ENCODE data around the gene MAD1L1. TPM values are rescaled to one million over a fixed set of nuclear protein-coding genes. Genes with fewer than 3 reads are reported as not detected.

Gene MAD1L1
- total and polyA plus RNA-seq, 2 donors (not counting 3 experiments of a cell fraction or from before 2014, with no cell fraction given), result 34.1 to 42.3 TPM

- POLR2A ChIA-PET, result no interaction called here
- Histone ChIP-seq H3K9ac (replicated peaks; ENCODE audit: extremely low read depth, insufficient read depth, low read length) (no peak overlapping the region), H3K4me2 (ENCODE audit: insufficient read depth, low read length) (no peak overlapping the region), H4K20me1 (replicated peaks; ENCODE audit: control insufficient read depth, extremely low read depth, insufficient read depth, low read length) (no peaks in the 10 kb centered on the region), H2AFZ (ENCODE audit: low read depth, low read length) (no peak overlapping the region), H3K27ac (ENCODE audit: insufficient read depth, low read depth, low read length) (no peak overlapping the region), H3K79me2 (ENCODE audit: control insufficient read depth, insufficient read depth, low read length) (no peaks in the 10 kb centered on the region), H3K4me1 (ENCODE audit: control insufficient read depth, extremely low read depth, insufficient read depth, low read length) (no peaks in the 10 kb centered on the region), H3K9me1 (replicated peaks; ENCODE audit: control insufficient read depth, extremely low read depth, insufficient read depth, low read length) (no peaks in the 10 kb centered on the region), H3K4me3 (replicated peaks in 1 of 3; ENCODE audit: insufficient read depth in 1 of 3, low read depth in 1 of 3, low read length in 3 of 3) (no peak overlapping the region), H3K9me3 (replicated peaks; ENCODE audit: control insufficient read depth, insufficient read depth, low read length) (no peaks in the 10 kb centered on the region), H3K36me3 (ENCODE audit: control insufficient read depth in 2 of 2, extremely low read depth in 1 of 2, insufficient read depth in 2 of 2, low read length in 2 of 2) (no peaks in the 10 kb centered on the region), H3K27me3 (ENCODE audit: control insufficient read depth in 2 of 2, insufficient read depth in 2 of 2, low read length in 2 of 2) (no peaks in the 10 kb centered on the region)
- intact Hi-C loops (cut with micrococcal nuclease), result no loop called here
- CTCF ChIA-PET, result no interaction called here
- dilution Hi-C loops (cut with MboI; ENCODE audit: extremely low pct_ligation_motif_present, low sequenced_read_pairs), result no loop called here
- BruUV-seq (replicated peaks), result no TSS peak
- no peak for TF ChIP-seq POLR2A (IDR thresholded peaks at IDR 0.05; ENCODE audit: low read depth, low read length)
- no peak for TF ChIP-seq MAX (IDR thresholded peaks at IDR 0.05; ENCODE audit: insufficient read depth, insufficient read length)
- no peak for TF ChIP-seq CTCF (IDR thresholded peaks at IDR 0.05; ENCODE audit: extremely low read depth in 1 of 2, insufficient read depth in 1 of 2, low read depth in 1 of 2, low read length in 2 of 2)
- no peak for TF ChIP-seq JUN (IDR thresholded peaks at IDR 0.05; ENCODE audit: borderline replicate concordance, insufficient read depth, insufficient read length, low read depth)
- TF ChIP-seq GATA2 (IDR thresholded peaks at IDR 0.05; ENCODE audit: insufficient read depth, insufficient read length, low read depth, low read length), result no peak
- TF ChIP-seq MYC (IDR thresholded peaks at IDR 0.05; ENCODE audit: low read depth, low read length), result no peak
- TF ChIP-seq EZH2 (IDR thresholded peaks at IDR 0.05; ENCODE audit: borderline replicate concordance, low read depth, low read length, severe bottlenecking), result no peak
- TF ChIP-seq POLR2AphosphoS5 (IDR thresholded peaks at IDR 0.05; ENCODE audit: insufficient read depth, low read depth, low read length), result no peak
- TF ChIP-seq FOS (IDR thresholded peaks at IDR 0.05; ENCODE audit: borderline replicate concordance, insufficient read depth, low read length), result no peak
- FAIRE-seq (no peak), DNase-seq (ENCODE audit: low read depth, low spot score) (no peak)
Measured at GRCh38 chr7:2093843-2094220, 138.9 kb downstream of the MAD1L1 start.
